NCI-H2196 (cell line): ENCODE results near the gene TENM3.

Source experiments
- DNase-seq: peaks from one replicate; lab custom pipeline; 2025; ENCODE audit not compliant: unreplicated experiment; lab: John Stamatoyannopoulos, UW

TENM3 gene

GRCh38 chr4:182760551-182761043, 517.4 kb downstream of the TENM3 start:
- no peak for DNase-seq

GRCh38 chr4:182764137-182764536, 520.9 kb downstream of the TENM3 start:
- no peak for DNase-seq

GRCh38 chr4:182764642-182765041, 521.4 kb downstream of the TENM3 start:
- DNase-seq, result no peak

GRCh38 chr4:182765987-182766856, 523.0 kb downstream of the TENM3 start:
- DNase-seq, result no peak

- DNase-seq, result no peak
Observed at GRCh38 chr4:182766857-182767250, 523.7 kb downstream of the TENM3 start.

- DNase-seq, result no peak
Observed at GRCh38 chr4:182768838-182769237, 525.6 kb downstream of the TENM3 start.

GRCh38 chr4:182770259-182770995, 527.2 kb downstream of the TENM3 start:
- no peak for DNase-seq

GRCh38 chr4:182770996-182771514, 527.9 kb downstream of the TENM3 start:
- no peak for DNase-seq

GRCh38 chr4:182775075-182775474, 531.9 kb downstream of the TENM3 start:
- DNase-seq, result no peak

GRCh38 chr4:182776376-182777105, 533.3 kb downstream of the TENM3 start:
- DNase-seq, result no peak

- no peak for DNase-seq
Observed at GRCh38 chr4:182778222-182778982, 535.2 kb downstream of the TENM3 start.

GRCh38 chr4:182786991-182787390, 543.8 kb downstream of the TENM3 start:
- DNase-seq, result no peak

- DNase-seq, result no peak
Observed at GRCh38 chr4:182788201-182788600, 545.0 kb downstream of the TENM3 start.

- no peak for DNase-seq
Observed at GRCh38 chr4:182789529-182789928, 546.3 kb downstream of the TENM3 start.

- DNase-seq, result no peak
Observed at GRCh38 chr4:182795446-182796238, 552.4 kb downstream of the TENM3 start.

- no peak for DNase-seq
Observed at GRCh38 chr4:182799515-182800215, 556.5 kb downstream of the TENM3 start.

GRCh38 chr4:182800216-182800515, 557.0 kb downstream of the TENM3 start:
- no peak for DNase-seq

- no peak for DNase-seq
Observed at GRCh38 chr4:182801636-182802035, 558.4 kb downstream of the TENM3 start.

- no peak for DNase-seq
Observed at GRCh38 chr4:182802621-182803020, 559.4 kb downstream of the TENM3 start.
